ENCODE measurements around the gene DYRK1B.
"Not testable (repeated sequence)": the region's sequence is repeated elsewhere in the genome, so short reads cannot be mapped to it uniquely, and the experiment has no call there.

DNA sequence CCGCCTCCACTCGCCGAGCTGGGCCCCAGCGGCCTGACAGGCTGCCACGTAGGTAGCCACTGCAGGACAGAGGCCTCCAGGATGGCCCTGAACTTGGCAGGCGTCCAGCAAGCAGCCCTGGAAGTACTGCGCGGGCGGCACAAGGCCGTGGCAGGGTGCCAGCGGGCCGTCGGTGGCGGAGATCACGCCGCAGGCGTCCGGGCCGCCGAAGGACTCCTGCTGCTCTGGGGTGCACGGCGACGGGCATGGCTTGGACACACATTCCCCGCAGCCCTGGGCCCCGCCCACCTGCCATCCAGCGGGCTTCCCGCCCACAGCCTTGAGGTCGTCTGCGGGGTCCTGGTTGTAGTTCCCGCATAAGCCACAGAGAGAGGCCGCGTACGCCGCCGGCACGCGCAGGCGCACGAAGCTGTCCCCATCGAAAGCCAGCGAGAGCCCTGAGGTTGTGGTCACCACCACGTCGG is 41.5 kb upstream of the DYRK1B start:
- TF ChIP-seq, protein P1, sequence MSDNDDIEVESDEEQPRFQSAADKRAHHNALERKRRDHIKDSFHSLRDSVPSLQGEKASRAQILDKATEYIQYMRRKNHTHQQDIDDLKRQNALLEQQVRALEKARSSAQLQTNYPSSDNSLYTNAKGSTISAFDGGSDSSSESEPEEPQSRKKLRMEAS (IDR thresholded peaks at IDR 0.05; ENCODE audit: low read depth), result not testable (repeated sequence)
- not testable (repeated sequence) for TF ChIP-seq NFIC (IDR thresholded peaks at IDR 0.05; ENCODE audit: borderline replicate concordance); GABPA (IDR thresholded peaks at IDR 0.05; ENCODE audit: low read depth); ELF1 (IDR thresholded peaks at IDR 0.05); POLR2AphosphoS5 (IDR thresholded peaks at IDR 0.05; ENCODE audit: low read depth, low read length); FOXJ3 (CRISPR knock-in tag; IDR thresholded peaks at IDR 0.05); CHD2 (IDR thresholded peaks at IDR 0.05; ENCODE audit: low read length, partially characterized antibody); RCOR1 (IDR thresholded peaks at IDR 0.05; ENCODE audit: low read length); USF2 (IDR thresholded peaks at IDR 0.05; ENCODE audit: borderline replicate concordance, low read depth, low read length)
- TF ChIP-seq, protein P2, sequence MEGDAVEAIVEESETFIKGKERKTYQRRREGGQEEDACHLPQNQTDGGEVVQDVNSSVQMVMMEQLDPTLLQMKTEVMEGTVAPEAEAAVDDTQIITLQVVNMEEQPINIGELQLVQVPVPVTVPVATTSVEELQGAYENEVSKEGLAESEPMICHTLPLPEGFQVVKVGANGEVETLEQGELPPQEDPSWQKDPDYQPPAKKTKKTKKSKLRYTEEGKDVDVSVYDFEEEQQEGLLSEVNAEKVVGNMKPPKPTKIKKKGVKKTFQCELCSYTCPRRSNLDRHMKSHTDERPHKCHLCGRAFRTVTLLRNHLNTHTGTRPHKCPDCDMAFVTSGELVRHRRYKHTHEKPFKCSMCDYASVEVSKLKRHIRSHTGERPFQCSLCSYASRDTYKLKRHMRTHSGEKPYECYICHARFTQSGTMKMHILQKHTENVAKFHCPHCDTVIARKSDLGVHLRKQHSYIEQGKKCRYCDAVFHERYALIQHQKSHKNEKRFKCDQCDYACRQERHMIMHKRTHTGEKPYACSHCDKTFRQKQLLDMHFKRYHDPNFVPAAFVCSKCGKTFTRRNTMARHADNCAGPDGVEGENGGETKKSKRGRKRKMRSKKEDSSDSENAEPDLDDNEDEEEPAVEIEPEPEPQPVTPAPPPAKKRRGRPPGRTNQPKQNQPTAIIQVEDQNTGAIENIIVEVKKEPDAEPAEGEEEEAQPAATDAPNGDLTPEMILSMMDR (IDR thresholded peaks at IDR 0.05), result not testable (repeated sequence)

All from SK-N-SH (cell line).